H54 (cell line): ENCODE measurements around the gene DEFB123.
"Not testable (repeated sequence)": the region's sequence is repeated elsewhere in the genome, so short reads cannot be mapped to it uniquely, and the experiment has no call there.

ENCODE experiments used
- DNase-seq: peaks from one replicate; pipeline ENCODE4 v3.0.0; 2011; ENCODE audit warnings: low spot score, mixed read lengths; ENCODE audit not compliant: insufficient read length
- FAIRE-seq: peaks from 3 replicates; lab custom pipeline; 2011; peaks lifted over from hg19 to GRCh38; lab: Jason Lieb, UNC
- POLR2A ChIP-seq: IDR thresholded peaks from 2 replicates; pipeline ENCODE4 v1.6.1; 2011; ENCODE audit warnings: low read depth, mild to moderate bottlenecking, low read length

Gene DEFB123

GRCh38 chr20:31449511-31450414 lies 9.3 kb downstream of the DEFB123 start:
- FAIRE-seq (no peak), DNase-seq (no peak)
- no peak for TF ChIP-seq POLR2A

GRCh38 chr20:31452575-31452974 lies 12.1 kb downstream of the DEFB123 start:
- DNase-seq: no peak
- no peak for FAIRE-seq
- TF ChIP-seq POLR2A: no peak

- no peak for FAIRE-seq
- no peak for TF ChIP-seq POLR2A
- no peak for DNase-seq
These were observed 13.9 kb downstream of the DEFB123 start for GRCh38 chr20:31454361-31454760.

- FAIRE-seq, DNase-seq: not testable (repeated sequence)
These were observed 30.5 kb downstream of the DEFB123 start for GRCh38 chr20:31470946-31471345.

GRCh38 chr20:31472395-31473330 lies 32.2 kb downstream of the DEFB123 start:
- no peak for FAIRE-seq
- TF ChIP-seq POLR2A: no peak
- DNase-seq: no peak

- no peak for FAIRE-seq
- no peak for TF ChIP-seq POLR2A
- DNase-seq: no peak
These were observed 33.1 kb downstream of the DEFB123 start for GRCh38 chr20:31473331-31474096.

GRCh38 chr20:31474097-31474436 lies 33.6 kb downstream of the DEFB123 start:
- TF ChIP-seq POLR2A: no peak
- DNase-seq (no peak), FAIRE-seq (no peak)

GRCh38 chr20:31474758-31475427 lies 34.5 kb downstream of the DEFB123 start, which contains the start of the genes DEFB124 and REM1:
Gene DEFB124 (minus strand): TSS chr20:31475127. CDS start chr20:31473013, 2,114 bp downstream.
Gene REM1 (plus strand): TSS chr20:31475288. CDS start chr20:31476446, 1,158 bp downstream.
- no peak for FAIRE-seq
- DNase-seq: no peak
- no peak for TF ChIP-seq POLR2A

- FAIRE-seq (no peak), DNase-seq (no peak)
- no peak for TF ChIP-seq POLR2A
These were observed 35.3 kb downstream of the DEFB123 start for GRCh38 chr20:31475472-31476293.

- no peak for TF ChIP-seq POLR2A
- DNase-seq: no peak
- no peak for FAIRE-seq
These were observed 35.8 kb downstream of the DEFB123 start for GRCh38 chr20:31476294-31476585.

GRCh38 chr20:31476643-31477215 lies 36.3 kb downstream of the DEFB123 start:
- no peak for TF ChIP-seq POLR2A
- peak; percentile 40 for DNase-seq
- no peak for FAIRE-seq

GRCh38 chr20:31484001-31484400 lies 43.6 kb downstream of the DEFB123 start:
- no peak for DNase-seq
- FAIRE-seq: no peak
- TF ChIP-seq POLR2A: no peak
